Activated naive CD4-positive, alpha-beta T cell treated with anti-CD3 and anti-CD28 coated beads, Interleukin-2, amount 50 U/mL, for 24 hours (primary cell): Measurements from ENCODE around the gene BPIFB3.
A peak's percentile ranks its signal among the peaks of the same experiment; 100 is the strongest.

Experiments
- H3K27ac Mint-ChIP-seq: one replicate; pipeline ENCODE4 v1.8.0; 2021; ENCODE audit warnings: mild to moderate bottlenecking, mixed read lengths
- H3K27me3 Mint-ChIP-seq: one replicate; pipeline ENCODE4 v1.8.0; 2021; ENCODE audit warnings: mixed read lengths
- H3K36me3 Mint-ChIP-seq: one replicate; pipeline ENCODE4 v1.8.0; 2021; ENCODE audit warnings: mixed read lengths
- H3K4me1 Mint-ChIP-seq: one replicate; pipeline ENCODE4 v1.8.0; 2021; ENCODE audit warnings: mixed read lengths
- H3K4me3 Mint-ChIP-seq: one replicate; pipeline ENCODE4 v1.8.0; 2021; ENCODE audit warnings: mild to moderate bottlenecking, mixed read lengths
- H3K9me3 Mint-ChIP-seq: one replicate; pipeline ENCODE4 v1.8.0; 2021; ENCODE audit warnings: mixed read lengths

Gene BPIFB3

DNA sequence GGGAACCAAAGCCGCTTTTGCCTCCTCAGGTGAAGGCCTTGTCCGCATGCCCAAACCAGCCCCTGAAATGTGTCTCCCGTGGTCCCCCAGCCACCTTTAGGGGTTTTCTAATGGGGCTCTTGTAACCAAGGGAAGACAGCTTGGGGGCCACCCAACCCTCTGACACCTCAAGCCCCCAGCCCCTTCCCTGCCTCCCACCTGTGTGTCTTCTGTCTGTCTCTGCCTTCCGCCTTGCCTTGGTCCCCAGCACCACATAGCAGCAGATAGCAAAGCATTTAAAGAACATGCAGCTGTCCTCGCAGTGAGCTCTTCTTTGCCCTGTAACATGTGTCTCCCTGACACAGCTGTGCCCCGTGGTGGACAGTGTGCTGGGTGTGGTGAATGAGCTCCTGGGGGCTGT, 9.6 kb downstream of the BPIFB3 start:
- Mint-ChIP-seq H3K4me1 (peaks cover 14% of the 10 kb centered on the region), H3K27me3 (no peaks in the 10 kb centered on the region), H3K36me3 (no peaks in the 10 kb centered on the region), H3K4me3 (no peak overlapping the region), H3K9me3 (no peaks in the 10 kb centered on the region), H3K27ac (no peak overlapping the region)

- no peaks in the 10 kb centered on the region for H3K9me3 Mint-ChIP-seq
- H3K4me1 Mint-ChIP-seq = peaks cover 22% of the 10 kb centered on the region
- no peaks in the 10 kb centered on the region for H3K27me3 Mint-ChIP-seq
- no peak overlapping the region for H3K4me3 Mint-ChIP-seq
- no peak overlapping the region for H3K27ac Mint-ChIP-seq
- no peaks in the 10 kb centered on the region for H3K36me3 Mint-ChIP-seq
Measured at GRCh38 chr20:33064572-33065287, 11.0 kb downstream of the BPIFB3 start.

GRCh38 chr20:33065785-33066184, 12.1 kb downstream of the BPIFB3 start:
- Mint-ChIP-seq H3K4me1 (peaks cover 25% of the 10 kb centered on the region), H3K9me3 (no peaks in the 10 kb centered on the region), H3K27me3 (no peaks in the 10 kb centered on the region), H3K4me3 (no peak overlapping the region), H3K36me3 (no peaks in the 10 kb centered on the region), H3K27ac (no peak overlapping the region)

- no peak overlapping the region for H3K4me3 Mint-ChIP-seq
- H3K27ac Mint-ChIP-seq = no peak overlapping the region
Measured at GRCh38 chr20:33067806-33068205, 14.1 kb downstream of the BPIFB3 start.

GRCh38 chr20:33068251-33068939, 14.7 kb downstream of the BPIFB3 start:
- Mint-ChIP-seq H3K4me1 (peaks cover 25% of the 10 kb centered on the region), H3K9me3 (no peaks in the 10 kb centered on the region), H3K27ac (no peak overlapping the region), H3K4me3 (no peak overlapping the region), H3K36me3 (no peaks in the 10 kb centered on the region), H3K27me3 (no peaks in the 10 kb centered on the region)

More at GRCh38 chr20:33067806-33068205, 14.1 kb downstream of the BPIFB3 start:
- H3K9me3 Mint-ChIP-seq = no peaks in the 10 kb centered on the region
- no peaks in the 10 kb centered on the region for H3K27me3 Mint-ChIP-seq
- no peaks in the 10 kb centered on the region for H3K36me3 Mint-ChIP-seq
- H3K4me1 Mint-ChIP-seq = peaks cover 25% of the 10 kb centered on the region

DNA sequence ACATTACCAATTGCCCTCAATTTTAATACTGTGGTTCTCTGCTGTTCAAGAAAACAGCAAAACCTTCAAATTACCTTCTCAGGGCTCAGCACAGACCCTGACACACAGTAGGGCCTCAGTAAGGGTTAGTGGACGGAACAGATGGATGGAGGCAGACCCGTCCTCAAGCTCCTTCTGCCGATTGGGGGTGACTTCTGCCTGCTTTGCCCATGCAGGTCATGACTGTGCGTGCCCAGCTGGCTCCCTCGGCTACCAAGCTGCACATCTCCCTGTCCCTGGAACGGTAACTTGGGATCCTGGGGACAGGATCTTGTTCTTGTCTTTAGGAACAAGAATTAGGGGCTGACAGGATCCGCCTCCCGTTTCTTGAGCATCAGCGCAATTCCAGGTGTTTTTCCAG, 16.0 kb downstream of the BPIFB3 start:
- Mint-ChIP-seq H3K4me1 (peaks cover 30% of the 10 kb centered on the region), H3K4me3 (no peak overlapping the region), H3K27me3 (no peaks in the 10 kb centered on the region), H3K36me3 (no peaks in the 10 kb centered on the region), H3K27ac (no peak overlapping the region), H3K9me3 (no peaks in the 10 kb centered on the region)

- H3K4me3 Mint-ChIP-seq = no peak overlapping the region
- H3K36me3 Mint-ChIP-seq = no peaks in the 10 kb centered on the region
- no peak overlapping the region for H3K27ac Mint-ChIP-seq
- peaks cover 27% of the 10 kb centered on the region for H3K4me1 Mint-ChIP-seq
- H3K9me3 Mint-ChIP-seq = no peaks in the 10 kb centered on the region
- H3K27me3 Mint-ChIP-seq = no peaks in the 10 kb centered on the region
Measured at GRCh38 chr20:33070111-33071053, 16.7 kb downstream of the BPIFB3 start.

- Mint-ChIP-seq H3K27me3 (no peaks in the 10 kb centered on the region), H3K4me1 (peaks cover 27% of the 10 kb centered on the region), H3K9me3 (no peaks in the 10 kb centered on the region), H3K4me3 (no peak overlapping the region), H3K36me3 (no peaks in the 10 kb centered on the region), H3K27ac (no peak overlapping the region)
Measured at GRCh38 chr20:33071198-33071597, 17.5 kb downstream of the BPIFB3 start.

- no peaks in the 10 kb centered on the region for H3K36me3 Mint-ChIP-seq
- no peaks in the 10 kb centered on the region for H3K9me3 Mint-ChIP-seq
- peaks cover 25% of the 10 kb centered on the region for H3K4me1 Mint-ChIP-seq
- no peaks in the 10 kb centered on the region for H3K27me3 Mint-ChIP-seq
- H3K27ac Mint-ChIP-seq = no peak overlapping the region
- H3K4me3 Mint-ChIP-seq = no peak overlapping the region
Measured at GRCh38 chr20:33072362-33072761, 18.7 kb downstream of the BPIFB3 start.

GRCh38 chr20:33072813-33073212, 19.1 kb downstream of the BPIFB3 start:
- Mint-ChIP-seq H3K27me3 (no peaks in the 10 kb centered on the region), H3K27ac (no peak overlapping the region), H3K4me3 (no peak overlapping the region), H3K4me1 (peaks cover 24% of the 10 kb centered on the region), H3K36me3 (no peaks in the 10 kb centered on the region), H3K9me3 (no peaks in the 10 kb centered on the region)

GRCh38 chr20:33074675-33075074, 21.0 kb downstream of the BPIFB3 start:
- Mint-ChIP-seq H3K4me1 (peaks cover 12% of the 10 kb centered on the region), H3K27me3 (no peaks in the 10 kb centered on the region), H3K4me3 (no peak overlapping the region), H3K27ac (no peak overlapping the region), H3K9me3 (no peaks in the 10 kb centered on the region), H3K36me3 (no peaks in the 10 kb centered on the region)

DNA sequence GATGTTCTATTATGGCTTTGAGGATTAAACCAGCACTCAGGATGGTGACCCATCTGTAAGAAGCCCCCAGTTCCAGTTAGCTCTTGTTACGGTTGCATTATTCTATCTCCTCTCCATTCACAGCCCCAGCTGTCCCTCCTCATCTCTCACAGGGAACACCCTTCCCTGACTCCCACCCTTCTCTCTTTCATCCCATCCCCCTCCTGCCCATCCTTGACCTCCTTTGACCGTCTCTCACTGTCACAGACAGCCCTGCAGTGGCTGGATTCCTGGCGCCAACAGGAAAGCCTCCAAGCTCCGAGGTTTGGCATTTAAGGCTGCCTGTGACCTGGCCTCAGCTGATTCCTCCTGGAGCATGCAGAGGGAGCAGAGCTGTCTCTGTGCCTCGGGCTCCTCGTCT, 21.6 kb downstream of the BPIFB3 start:
- Mint-ChIP-seq H3K36me3 (no peaks in the 10 kb centered on the region), H3K27me3 (no peaks in the 10 kb centered on the region), H3K4me3 (no peak overlapping the region), H3K27ac (no peak overlapping the region), H3K4me1 (peaks cover 9% of the 10 kb centered on the region), H3K9me3 (no peaks in the 10 kb centered on the region)

DNA sequence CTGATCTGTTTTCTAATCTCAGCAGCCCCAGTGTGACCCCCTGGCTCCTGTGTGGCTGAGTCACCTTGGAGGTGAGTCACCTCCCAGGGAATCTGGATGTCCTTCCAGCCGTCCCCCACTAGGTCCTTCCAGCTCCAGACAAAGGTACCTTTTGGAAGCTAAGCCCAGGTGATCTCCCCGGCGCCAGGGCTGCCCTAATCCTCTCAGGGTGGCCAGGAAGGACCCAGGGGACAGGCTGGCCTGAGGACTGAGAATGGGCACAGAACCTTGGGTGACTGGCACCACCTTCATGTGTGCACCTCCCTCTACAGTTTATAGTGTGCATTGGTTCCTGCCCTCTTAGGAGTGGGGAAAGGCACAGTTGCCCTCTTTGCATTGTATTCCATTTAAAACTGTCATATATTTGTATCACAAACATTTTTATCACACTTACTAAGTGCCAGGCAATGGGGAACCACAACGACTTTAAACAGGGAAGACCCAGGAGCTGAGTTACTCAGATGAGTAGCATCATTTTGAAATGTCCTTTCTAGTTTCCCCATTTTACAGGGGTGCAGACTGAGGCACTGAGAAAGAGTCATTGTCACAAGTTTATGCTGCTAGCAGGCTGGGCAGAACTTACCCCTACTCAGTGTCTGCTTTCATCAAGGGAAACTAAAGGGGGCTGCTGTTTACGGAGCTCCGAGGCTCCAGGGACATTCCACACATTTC, 23.1 kb downstream of the BPIFB3 start:
- peak overlapping the region; percentile 14 for H3K27ac Mint-ChIP-seq
- no peaks in the 10 kb centered on the region for H3K27me3 Mint-ChIP-seq
- H3K9me3 Mint-ChIP-seq = no peaks in the 10 kb centered on the region
- H3K4me3 Mint-ChIP-seq = no peak overlapping the region
- peaks cover 9% of the 10 kb centered on the region for H3K4me1 Mint-ChIP-seq
- H3K36me3 Mint-ChIP-seq = no peaks in the 10 kb centered on the region

GRCh38 chr20:33079259-33079658, 25.6 kb downstream of the BPIFB3 start, which contains the start of gene BPIFB4:
BPIFB4 (plus strand) TSS chr20:33079643; CDS start chr20:33081527, 1,884 bp downstream.
- Mint-ChIP-seq H3K4me1 (peaks cover 4% of the 10 kb centered on the region), H3K27me3 (no peaks in the 10 kb centered on the region), H3K9me3 (no peaks in the 10 kb centered on the region), H3K27ac (no peak within 1 kb of the TSS), H3K36me3 (no peaks in the 10 kb centered on the region), H3K4me3 (no peak within 1 kb of the TSS)
